ENCODE data around the gene TOM1L2.

The TOM1L2 gene

DNA sequence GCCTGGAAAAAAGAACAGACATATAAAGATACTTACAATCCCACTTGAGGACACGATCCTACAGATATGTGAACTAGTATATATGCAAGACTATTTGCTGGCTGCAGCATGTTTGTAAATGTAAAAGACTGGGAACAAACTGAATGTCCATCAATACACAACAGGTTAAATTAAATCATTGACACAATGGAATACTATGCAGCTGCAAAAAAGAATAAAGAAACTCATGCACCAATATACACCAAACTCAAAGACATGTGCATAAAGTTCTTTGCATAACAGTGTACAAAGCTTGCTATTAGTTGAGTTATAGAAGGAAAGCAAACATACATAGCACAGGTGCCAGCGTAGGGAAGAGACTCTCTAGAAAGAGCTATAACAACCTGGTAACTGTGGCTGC, 73.5 kb downstream of the TOM1L2 start:
- DNase-seq (ENCODE audit: low spot score), result no peak

DNA sequence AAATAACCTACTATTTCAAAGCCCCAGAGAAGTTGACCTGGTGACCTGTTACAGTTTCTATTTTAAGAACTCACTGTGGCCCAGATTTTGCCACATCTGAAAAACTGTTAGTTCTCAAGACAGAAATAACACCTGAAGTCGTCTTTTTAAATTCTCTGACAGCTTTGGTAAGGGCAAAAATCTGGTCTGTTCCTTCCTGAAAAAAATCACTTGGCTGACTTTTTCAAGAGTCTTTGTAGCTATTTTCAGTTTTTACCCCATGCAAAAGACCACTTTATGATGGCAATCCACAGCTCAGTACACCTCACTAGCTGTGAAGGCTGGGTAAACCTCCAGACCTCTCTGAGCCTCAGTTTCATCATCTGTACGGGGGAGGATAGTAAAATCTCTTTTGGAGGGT, 74.8 kb downstream of the TOM1L2 start:
- no peak for DNase-seq (ENCODE audit: low spot score)

DNA sequence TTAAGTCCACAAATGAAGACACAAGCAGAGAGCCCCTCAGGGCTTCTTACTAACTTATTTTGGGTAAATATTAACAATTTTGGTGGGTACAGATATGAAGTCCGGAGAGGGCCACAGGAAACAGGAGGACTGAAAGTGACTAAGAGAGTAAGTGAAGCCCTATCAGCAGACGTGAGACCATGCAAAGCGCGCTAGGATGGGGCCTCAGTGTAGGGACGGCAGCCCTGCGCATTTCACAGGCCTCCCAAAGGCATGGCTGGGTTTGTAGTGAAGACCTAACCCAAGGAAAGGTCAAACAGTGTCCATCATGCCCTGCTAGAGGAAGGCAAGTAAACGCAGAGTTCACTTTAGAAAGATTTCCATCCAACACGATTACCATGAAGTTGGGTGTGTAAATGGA, 75.5 kb downstream of the TOM1L2 start:
- no peak for DNase-seq (ENCODE audit: low spot score)

DNA sequence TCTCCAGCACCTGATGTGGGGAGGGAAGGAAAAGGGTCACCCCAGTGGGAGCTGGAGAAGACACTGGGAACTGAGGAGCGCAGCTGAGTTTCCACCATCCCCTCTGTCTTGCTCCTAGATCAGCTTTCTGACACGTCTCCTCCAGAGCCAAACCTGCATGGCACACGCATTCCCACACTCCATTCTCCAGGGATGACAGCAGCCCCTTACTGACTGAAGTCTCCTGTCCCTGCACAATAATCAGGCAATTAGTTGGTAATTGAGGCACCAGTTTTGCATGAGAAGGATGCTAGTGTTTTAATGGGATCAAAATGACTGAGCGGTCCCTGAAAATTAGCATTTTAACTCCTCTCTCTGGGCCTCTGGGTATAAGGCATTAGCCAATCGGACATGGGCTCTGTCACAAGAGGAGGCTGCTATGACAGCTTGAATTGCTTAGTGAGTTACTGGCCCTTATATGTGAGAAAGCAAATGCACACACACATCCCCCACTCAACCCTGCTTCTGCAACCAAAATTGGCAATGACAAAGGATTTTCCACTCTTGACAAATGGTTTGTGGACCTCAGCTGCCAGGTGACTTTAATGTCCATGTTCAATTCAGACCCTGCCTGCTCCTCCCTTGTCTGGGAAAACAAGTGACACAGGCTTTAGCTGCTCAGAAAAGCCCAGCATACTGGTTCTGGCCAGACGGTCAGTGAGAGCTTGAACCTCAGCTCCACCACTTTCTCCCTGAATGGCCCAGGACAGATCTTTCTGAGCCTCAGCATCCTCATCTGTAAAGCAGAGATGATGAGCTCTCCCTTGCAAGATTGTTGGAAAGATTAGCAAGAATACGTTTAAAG, 78.2 kb downstream of the TOM1L2 start:
- no peak for DNase-seq (ENCODE audit: low spot score)

DNA sequence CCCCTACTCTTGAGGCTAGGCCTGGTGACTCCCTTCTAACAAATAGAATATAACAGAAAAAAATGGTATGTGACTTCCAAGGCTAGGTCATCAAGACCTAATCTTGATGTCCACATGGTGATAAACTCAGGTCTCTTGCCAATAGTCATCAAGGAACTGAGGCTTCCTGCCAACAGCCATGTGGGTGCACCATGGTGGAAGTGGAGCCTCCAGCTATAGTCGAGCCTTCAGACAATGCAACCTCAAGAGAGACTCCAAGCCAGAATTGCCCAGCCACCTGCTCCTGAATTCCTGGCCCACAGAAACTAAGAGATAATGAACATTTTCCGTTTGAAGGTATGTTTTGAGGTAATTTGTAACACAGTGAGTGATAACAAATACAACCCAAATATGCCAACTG, 79.5 kb downstream of the TOM1L2 start:
- DNase-seq (ENCODE audit: low spot score), result no peak

DNA sequence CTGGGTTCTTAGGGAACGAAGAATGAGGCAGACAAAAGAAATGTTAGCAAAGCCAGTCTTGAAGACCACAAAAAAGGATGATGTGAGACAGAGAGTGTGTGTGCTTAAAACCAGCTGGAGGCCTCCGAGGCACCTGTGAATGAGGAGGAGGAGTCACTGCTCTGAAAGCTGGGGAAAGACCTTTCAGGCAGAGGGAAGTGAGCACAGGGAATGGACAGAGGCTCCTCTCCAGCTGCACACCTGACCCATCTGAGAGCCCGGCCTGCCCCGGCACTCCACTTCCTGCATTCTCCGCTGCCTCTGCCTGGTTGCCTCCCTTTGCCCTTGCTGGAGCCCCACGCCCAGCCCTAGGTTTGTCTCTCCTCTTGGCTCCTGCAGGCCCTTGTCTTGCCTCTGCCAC, 80.2 kb downstream of the TOM1L2 start:
- DNase-seq (ENCODE audit: low spot score), result no peak

DNA sequence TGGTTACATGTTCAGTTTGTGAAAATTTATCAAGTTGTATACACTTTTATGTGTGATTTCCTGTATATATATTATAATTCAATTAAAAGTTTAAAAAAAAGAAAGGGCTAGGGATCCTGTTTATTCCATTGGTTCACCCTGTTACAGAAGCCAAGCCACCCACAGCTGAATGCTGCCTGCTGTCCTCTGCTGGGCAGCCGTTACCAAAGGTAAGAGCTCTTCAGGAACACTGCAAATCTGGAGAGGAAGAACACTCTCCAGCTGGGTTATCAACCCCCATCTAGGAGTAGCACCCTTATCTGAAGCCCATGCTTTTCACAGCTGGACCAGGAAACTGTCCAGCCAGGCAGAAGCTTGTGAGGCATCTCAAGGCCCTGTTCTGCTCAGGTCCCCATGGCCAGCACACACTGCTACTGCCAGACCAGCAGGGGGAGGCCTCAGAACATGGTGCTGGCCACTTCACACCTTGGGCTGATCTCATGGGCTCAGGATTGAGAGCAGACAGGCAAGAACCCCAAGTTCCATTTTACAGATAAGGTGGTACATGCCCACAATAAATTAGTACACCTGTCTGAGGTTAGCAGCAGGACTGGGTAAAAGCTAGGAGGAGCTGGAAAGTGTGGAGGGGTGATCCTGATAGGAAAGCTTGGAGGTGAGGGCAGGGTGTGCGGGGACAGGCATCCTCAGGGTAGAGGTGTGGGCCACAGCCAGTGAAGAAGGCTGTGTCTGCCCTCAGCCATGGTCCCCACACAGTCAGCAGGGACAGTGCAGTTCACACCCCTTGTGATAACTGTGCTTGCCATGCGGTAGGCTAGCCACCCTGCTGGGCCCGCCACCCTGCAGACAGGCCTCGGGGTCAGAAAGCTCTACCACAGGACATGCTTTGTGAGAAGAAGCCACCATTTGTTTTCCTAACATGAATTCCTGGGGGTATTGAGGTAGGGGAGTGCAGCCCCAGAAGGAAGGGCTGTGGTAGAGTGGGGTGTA, 81.1 kb downstream of the TOM1L2 start:
- peak; percentile 6 for DNase-seq (ENCODE audit: low spot score)

DNA sequence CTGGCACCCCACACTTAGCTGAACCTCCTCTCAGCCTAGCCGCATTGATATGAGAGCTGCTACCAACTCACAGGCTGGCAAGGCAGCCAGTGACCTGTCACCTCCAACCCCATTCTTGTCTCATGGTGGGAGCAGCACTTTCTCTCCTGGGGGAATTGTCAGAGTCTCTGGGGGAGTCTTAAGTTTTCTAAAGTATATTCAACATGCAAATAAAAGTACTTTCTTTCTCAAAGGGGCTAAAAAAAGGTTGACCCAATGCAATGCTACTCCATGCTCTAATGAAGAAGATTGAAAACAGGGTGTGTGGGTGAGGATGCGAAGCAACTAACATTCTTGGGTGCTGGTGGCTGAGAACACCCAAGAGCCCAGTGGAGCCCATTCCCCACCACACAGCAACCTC, 82.3 kb downstream of the TOM1L2 start:
- DNase-seq (ENCODE audit: low spot score), result no peak

DNA sequence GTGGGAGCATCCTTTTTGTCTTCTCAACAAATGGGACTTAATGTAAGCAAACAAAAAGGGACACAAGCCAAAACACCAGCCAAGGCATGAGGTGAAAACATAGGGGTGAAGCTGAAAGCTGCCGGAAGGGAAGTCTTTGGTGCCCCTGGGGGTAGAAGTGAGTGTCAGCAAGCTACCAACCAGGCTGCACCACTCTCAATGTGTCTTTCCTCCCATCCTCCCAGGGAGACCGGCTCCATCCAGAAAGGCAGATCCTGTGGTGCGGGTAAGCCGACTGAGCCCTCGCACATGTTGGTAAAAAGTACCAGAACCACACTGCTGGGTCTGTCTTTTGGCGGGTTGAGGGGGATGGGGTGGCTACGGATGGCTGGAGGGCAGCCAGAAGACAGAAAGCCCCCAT, 83.4 kb downstream of the TOM1L2 start:
- DNase-seq (ENCODE audit: low spot score), result no peak

DNA sequence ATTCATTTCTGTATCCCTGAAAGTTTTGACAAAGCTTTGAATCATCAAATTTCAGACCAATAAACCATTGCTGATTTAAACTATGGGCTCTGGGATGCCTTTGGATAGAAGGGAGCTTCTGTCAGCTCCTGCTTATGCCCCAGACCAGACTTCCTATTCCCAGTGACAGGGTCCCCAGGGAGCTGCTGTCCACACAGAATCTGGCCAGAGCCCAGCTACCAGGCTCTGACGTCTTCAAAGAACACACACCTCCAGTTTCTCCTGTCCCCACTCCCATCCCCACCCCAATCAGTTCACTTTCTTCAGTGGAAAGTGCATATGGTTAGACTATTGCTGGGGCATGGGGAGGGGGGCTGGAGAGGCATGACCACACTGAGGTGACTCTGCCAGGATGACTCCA, 83.8 kb downstream of the TOM1L2 start:
- DNase-seq (ENCODE audit: low spot score), result no peak

DNA sequence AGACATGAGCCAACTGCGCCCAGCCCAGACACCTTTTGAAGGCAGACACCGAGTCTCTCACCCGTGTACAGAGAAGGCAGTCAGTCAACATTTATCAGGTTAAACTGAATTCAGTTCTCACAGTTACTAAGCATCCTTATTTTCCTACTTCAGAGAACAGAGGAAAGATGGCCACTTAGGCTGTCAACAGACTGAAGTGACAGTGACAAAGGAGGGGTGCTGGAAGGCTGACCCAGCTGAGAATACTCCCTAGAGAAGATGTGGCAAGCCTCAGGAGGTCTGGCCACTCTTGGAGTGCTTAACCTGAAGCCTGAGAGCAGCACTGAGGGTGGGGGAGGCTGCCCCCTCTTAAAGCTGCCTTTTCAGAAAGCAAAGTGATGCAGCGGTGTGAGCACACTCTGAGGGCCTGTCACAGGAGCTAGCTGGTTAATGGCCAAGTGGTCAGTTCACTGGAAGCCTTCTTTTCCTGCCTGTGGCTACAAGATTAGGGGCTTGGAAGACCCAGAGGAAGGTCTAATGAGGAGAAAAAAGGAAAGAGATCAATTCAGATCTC, 84.4 kb downstream of the TOM1L2 start:
- DNase-seq (ENCODE audit: low spot score), result no peak

DNA sequence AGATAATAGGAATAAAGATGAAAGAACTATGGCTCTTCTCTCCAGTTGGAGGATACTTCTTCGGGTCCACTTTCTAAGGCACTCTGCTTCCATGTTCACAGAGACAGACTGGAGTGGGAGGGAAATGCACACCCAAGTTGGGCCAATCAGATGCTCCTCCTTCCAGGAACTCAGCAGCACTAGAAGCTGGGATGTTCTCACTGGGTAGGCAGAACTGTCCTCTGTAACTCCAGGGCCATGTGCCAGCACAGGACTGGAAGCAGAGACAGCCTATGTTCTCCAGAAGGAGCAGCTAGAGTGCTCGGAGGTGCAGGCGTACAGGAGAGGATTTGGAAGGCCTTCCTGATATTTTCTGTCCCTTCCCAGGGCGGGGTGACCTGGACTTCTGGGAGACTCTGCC, 85.5 kb downstream of the TOM1L2 start:
- DNase-seq (ENCODE audit: low spot score), result no peak

DNA sequence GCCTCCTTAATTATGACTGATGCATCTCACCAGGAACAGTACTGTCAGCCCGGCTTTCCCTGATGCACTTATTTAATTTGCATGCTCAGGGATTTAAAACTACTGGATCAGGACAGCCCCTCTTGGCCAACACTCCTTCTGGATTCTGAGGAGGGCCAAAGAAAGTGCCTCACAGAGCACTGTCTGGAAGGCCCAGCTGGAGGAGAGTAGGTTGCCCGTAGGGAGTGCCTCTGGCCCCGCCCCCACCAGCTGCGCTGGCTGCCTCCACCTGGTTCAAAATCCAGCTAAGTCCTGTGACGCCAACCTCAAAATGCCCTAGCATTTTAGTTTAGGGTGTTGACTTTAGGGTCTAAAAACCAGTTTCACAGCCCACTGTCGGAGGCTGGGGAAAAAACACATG, 86.0 kb downstream of the TOM1L2 start:
- DNase-seq (ENCODE audit: low spot score), result no peak

DNA sequence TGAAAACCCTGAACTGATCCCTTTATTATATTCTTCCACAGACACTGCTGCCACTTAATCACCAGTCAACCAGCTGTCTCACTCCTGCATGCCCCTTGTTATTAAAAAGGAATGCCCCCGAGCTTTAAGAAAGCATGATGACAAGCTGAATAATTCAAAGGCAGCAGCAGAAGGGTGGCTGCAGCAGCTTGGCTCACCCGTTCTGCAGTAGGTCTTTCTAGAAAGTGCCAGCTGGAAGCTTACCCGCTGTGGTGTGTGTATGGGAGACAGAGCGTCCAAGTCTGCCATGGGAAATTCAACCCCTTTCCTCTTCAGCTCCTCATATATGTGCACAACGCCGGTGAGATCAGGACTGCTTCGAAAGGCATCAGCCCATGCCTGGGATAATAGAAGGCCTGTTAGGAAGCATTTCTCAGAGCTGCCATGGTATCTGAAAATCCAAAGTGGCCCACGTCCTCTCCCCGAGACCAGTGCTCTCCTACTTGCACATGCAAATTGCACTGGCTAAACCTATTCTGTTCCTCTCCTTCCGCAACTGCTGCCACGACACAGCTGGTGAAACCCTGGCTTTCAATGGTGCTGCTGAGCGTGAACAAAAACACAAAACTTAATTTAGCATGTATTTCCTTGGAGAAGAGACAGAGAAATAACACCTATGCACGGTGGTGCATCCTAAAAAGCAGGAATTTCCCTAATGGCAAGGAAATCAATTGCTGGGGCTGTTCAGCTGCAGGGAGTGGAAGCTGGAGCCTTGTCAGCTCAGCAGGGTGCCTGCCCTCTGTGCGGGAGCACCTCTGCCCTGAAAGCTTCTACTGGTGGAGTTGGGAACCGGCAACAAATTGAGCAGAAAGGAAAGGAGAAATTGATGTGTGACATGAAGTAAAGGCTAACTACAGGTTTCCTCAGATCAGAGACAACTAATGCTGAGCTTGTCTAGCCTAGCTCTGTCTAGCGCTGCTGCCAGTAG, 87.5 kb downstream of the TOM1L2 start:
- no peak for DNase-seq (ENCODE audit: low spot score)

DNA sequence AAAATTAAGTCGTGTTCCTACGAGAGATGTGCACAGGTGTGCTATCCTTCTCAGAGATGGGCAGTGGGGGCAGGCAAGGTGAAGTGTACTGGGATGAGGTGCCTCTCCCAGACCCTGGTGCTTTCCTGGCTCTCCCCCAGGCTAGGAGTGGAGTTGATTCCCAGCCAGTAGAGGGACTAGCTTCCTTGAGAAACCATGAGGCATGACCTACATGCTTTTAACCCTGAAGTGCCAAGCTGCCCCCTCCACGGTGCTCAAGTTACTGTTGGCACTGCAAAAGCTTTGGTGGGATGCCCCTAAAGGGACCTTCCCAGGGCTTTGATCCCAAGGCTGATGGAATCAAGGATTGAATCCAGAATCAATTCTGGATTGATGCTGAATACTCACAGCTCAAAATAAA, 88.4 kb downstream of the TOM1L2 start:
- no peak for DNase-seq (ENCODE audit: low spot score)

DNA sequence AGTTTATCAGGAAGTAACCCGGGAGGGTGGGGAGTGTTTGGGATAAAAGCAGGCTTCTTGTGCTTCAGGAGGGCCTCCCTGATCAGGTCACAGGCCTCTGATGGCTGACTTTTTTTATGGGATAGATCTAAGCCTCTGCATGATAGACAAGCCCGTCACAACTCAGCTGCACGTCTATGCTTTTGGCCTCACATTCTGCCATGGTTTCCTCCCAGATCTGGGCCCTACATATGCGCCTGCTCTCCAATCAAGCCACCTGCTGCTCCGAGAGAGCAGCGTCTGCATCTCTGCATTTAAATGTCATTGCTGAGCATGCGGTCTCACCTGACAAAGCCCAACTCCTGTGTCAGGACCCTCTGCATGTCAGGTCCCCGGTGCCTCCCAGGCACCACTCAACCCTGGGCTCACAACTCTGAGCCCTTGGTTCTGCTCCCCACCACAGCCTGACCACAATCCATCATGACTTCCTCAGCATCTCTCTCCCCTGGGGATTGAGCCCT, 90.1 kb downstream of the TOM1L2 start:
- DNase-seq (ENCODE audit: low spot score), result no peak

DNA sequence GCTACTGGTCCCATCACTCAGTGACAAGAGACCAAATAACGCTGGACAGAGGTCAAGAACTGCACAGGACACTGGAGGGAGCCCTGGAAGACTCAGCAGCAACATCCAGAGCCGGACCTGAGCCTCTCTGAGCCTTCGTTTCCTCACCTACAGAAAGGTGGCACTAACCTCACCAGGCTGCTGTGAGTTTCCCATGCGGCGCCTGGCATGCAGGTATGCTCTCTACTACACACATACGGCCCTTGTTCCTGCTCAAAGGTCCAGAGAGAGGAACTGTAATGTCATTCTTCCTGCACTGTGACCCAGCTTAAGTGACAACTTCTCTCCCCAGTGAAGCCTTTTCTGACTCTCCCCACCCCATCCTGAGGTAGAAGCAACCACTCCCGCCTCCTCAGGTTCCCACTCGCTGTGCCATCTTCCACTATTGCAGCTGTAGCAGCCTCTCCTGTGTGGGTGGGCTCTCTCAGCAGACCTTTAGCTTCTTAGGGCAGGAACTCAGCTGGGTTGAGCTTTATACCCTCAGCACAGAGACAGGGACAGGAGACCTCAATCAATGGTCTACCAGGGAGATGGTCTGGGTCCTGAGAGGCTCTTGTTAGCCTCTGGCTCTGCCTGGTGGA, 91.5 kb downstream of the TOM1L2 start:
- no peak for DNase-seq (ENCODE audit: low spot score)

DNA sequence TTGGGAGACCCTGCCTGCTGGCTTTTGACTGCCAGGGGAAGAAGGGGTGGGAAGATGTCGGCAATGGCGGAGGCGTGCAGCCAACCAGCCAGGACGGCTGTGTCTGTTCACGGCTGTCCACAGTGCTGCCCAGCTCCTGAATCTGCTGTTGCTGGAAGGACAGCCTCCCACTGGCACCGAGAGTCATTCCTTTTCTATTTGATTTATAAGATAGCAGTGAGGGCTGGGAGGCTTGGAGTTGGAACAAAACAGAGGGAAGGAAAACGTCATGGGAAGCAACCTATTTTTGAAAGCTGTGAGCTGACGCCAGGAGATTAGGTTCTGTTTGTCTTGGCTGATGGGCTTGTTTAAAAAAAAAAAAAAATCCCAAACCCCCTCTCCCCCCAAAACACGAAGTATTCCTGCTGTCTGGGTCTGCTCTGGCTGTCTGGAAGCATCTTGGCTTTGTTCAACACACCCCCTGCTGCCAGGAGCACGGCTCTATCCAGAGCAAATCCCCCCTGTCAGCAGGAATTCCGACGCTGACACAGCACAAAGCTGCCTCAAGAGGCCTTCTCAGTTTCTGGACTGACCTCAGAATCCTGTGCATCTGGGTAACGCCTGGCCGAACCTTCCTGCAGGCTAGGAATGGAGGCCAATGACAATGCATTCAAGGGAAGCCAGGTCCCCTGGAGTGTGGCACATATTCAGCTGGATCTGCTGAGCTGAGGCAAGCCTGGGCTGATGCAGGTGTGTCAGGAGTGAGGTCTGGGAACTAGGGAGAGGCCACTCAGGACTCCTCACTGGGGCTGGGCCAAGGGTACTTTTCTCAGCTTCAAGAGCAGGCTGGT, 94.5 kb downstream of the TOM1L2 start:
- no peak for DNase-seq (ENCODE audit: low spot score)

DNA sequence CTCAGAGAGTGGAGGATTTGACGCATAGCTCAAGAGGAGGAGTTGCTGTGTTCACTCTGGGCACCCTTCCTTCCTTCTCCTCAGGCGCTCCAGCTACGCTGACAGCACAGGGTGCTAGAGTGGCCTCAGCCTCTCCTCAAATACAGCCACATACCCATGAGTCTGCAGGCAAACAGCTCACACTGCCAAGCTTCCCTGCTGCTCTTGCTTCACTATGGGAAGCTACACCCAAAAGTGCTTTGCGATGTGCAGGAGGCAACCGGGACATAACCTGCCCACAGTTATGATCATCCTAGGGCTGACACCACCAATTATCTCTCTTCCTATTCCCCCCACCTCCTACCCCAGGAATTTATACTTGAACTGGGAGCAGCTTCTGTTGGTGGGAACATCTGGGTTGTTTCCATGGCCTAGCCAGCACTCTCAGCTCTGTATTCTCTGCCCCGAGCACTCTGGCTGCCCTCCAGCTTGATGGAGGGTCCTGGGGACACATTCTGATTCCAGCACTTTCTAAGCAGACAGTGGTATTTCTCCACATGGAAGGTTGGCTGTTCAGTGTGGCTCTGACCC, 95.2 kb downstream of the TOM1L2 start:
- no peak for DNase-seq (ENCODE audit: low spot score)

DNA sequence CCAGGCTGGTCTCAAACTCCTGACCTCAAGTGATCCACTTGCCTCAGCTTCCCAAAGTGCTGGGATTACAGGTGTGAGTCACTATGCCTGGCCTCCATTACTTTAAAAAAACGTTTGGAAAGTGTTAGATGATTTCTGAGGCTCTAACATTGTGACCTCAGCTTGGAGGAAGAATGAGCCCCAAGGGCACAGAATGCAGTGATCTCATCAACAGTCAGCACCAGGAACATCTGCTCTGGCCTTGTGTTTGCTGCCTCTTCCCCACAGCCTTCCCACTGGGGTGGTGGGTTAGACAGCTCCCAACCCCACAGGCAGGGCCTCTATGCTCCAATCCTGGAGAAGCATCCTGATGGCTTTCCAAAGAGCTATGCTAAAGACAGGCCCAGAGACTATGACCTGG, 97.7 kb downstream of the TOM1L2 start:
- DNase-seq (ENCODE audit: low spot score), result no peak

Measured in NAMALWA (cell line).